Peyer's patch (tissue), 4 donors: ENCODE measurements around the gene SLC26A1. TPM values are rescaled to one million over a fixed set of nuclear protein-coding genes. Genes with fewer than 3 reads are reported as not detected.

ENCODE experiments used
- DNase-seq, 3 donors: peaks; one replicate each; pipeline ENCODE4 v3.0.0-alpha.2; 2017 to 2019
- H3K27ac ChIP-seq, 4 donors: fragments of 200-600 bp; sonication (generic); one replicate each; pipeline ENCODE4 v1.5.1; 2016 to 2019
- H3K27me3 ChIP-seq, 2 donors: fragments of 200-600 bp; sonication (generic); one replicate each; pipeline ENCODE4 v1.5.1; 2019
- H3K36me3 ChIP-seq, 3 donors: fragments of 200-600 bp; sonication (generic); one replicate each; pipeline ENCODE4 v1.5.1; 2016 to 2019
- H3K4me1 ChIP-seq, 4 donors: fragments of 200-600 bp; sonication (generic); one replicate each; pipeline ENCODE4 v1.5.1; 2016 to 2019
- H3K4me3 ChIP-seq, 4 donors: fragments of 200-600 bp; sonication (generic); 1 replicate in 3 of 4; 2 replicates in 1 of 4; pipeline ENCODE4 v1.5.1; 2016 to 2019; ENCODE audit warnings: mild to moderate bottlenecking in 1 of 4
- H3K9me3 ChIP-seq, 4 donors: fragments of 200-600 bp; sonication (generic); one replicate each; pipeline ENCODE4 v1.5.1; 2016 to 2019; ENCODE audit warnings: mild to moderate bottlenecking in 1 of 4
- POLR2A ChIP-seq, 2 donors: fragments of 450-650 bp; IDR thresholded peaks; one replicate each; pipeline ENCODE4 v1.5.1; 2017; ENCODE audit warnings: antibody characterized with exemption in 2 of 2, mild to moderate bottlenecking in 2 of 2, moderate library complexity in 2 of 2
- total RNA-seq, 4 donors: library from RNA; depleted of rRNA; stranded (reverse); fragments of >200 nt; gene quantifications; one replicate each; pipeline ENCODE4 v1.1.0, GENCODE V29; 2016
- TF ChIP-seq, protein P1 (sequence below), 6 experiments: fragments of 450-650 bp in 4 of 6; fragments of 200-600 bp in 2 of 6; sonication (generic) in 1 of 6; IDR thresholded peaks; one replicate each; pipeline ENCODE4 v1.5.1; 2017 to 2019; ENCODE audit warnings: antibody characterized with exemption in 6 of 6, mild to moderate bottlenecking in 3 of 6, moderate library complexity in 1 of 6

SLC26A1 gene
- total RNA-seq, 4 donors from 2014 or later, result 0.83 to 35.7 (median 24.3) TPM

DNA sequence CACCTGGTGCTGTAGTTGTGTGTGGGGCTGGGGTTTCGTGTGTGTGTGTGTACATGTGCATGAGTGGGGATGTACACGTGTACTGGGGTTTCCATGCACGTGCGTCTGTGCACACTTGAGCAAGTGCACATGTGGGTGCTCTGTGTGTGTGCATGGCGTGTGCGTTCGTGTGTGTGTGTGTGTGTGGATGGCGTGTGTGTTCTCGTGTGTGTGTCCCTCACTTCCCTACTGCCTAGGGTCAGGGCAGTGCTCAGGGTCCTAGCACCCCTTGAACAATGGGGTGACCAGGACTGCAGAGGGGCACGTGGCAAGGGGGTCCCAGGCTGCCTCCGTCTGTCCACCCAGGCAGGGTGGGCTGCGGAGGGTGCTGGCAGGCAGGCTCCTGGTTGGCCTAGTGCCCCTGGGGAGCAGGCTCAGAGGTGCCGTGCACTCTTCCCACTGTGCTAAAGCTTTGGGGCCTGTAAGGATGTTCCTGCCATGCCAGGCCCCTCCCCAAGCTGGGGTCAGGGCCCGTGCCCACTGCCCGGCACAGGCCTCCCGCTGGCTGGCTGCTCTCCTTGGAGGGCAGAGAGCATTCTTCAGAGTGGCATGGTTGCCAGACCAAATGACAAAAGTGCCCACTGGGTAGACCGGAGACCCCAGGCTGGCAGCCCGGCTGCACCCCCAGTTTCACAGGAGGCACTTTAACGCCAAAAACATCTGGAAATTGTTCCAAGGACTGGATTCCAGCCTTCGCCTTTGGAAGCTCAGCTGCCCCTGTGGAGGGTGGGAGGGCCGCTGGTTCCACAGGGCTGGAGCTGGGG lies 47.3 kb upstream of the SLC26A1 start:
- no peak for DNase-seq
- no peaks in the 10 kb centered on the region for H3K27me3 ChIP-seq
- no peak overlapping the region for H3K4me3 ChIP-seq
- H3K9me3 ChIP-seq, result no peaks in the 10 kb centered on the region
- TF ChIP-seq, protein P1, sequence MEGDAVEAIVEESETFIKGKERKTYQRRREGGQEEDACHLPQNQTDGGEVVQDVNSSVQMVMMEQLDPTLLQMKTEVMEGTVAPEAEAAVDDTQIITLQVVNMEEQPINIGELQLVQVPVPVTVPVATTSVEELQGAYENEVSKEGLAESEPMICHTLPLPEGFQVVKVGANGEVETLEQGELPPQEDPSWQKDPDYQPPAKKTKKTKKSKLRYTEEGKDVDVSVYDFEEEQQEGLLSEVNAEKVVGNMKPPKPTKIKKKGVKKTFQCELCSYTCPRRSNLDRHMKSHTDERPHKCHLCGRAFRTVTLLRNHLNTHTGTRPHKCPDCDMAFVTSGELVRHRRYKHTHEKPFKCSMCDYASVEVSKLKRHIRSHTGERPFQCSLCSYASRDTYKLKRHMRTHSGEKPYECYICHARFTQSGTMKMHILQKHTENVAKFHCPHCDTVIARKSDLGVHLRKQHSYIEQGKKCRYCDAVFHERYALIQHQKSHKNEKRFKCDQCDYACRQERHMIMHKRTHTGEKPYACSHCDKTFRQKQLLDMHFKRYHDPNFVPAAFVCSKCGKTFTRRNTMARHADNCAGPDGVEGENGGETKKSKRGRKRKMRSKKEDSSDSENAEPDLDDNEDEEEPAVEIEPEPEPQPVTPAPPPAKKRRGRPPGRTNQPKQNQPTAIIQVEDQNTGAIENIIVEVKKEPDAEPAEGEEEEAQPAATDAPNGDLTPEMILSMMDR (IDR thresholded peaks at IDR 0.05), result no peak
- no peak for TF ChIP-seq POLR2A (IDR thresholded peaks at IDR 0.05)
- H3K27ac ChIP-seq, result no peak overlapping the region
- H3K36me3 ChIP-seq, result no peaks in the 10 kb centered on the region
- H3K4me1 ChIP-seq, result peaks cover 0 to 31% (median 0%) of the 10 kb centered on the region in 4 donors

DNA sequence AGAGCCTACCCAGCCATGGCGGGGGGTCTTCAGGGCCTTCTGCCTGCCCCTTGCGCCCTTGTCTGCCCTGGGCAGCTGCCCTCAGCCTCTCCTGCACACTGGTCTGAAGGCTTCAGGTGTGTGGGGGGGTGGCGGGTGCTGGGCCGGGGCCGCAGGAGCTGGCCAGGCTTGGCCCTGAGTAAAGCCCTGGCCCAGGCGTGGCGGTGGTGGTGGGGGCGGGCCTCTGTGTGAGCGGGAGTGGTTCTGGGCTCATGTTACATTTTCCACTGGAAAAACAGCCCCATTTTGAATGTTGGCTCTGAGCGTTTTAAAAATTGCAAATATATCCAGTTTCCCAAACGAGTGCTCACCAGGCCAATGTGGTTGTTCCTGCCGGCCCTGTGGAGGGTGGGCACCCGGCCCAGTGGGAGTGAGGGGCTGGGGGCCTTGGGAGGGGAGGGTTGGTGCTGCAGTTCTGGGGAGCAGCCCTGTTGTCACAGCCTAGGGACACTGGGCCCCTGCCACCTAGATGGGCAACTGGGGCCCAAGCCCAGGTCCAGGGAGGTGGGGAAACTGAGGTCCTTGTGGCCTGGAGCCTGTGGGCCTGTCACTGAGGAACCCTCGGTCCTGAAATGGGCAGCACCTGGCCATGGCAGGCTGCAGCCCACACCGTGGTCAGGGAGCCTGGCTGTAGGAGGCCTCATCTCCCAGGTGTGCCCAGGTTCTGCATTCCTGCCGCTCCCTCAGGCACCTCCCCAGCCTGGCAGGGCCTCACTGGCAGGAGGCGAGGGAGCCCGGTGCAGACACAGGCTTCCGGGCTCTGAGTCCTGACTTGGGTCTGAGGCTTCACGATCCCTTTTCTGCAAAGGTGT lies 46.5 kb upstream of the SLC26A1 start:
- no peak for TF ChIP-seq POLR2A (IDR thresholded peaks at IDR 0.05)
- Histone ChIP-seq H3K4me3 (no peak overlapping the region), H3K27me3 (no peaks in the 10 kb centered on the region), H3K4me1 (peaks cover 0 to 31% (median 0%) of the 10 kb centered on the region in 4 donors), H3K9me3 (no peaks in the 10 kb centered on the region), H3K27ac (no peak overlapping the region), H3K36me3 (no peaks in the 10 kb centered on the region)
- DNase-seq, result no peak

DNA sequence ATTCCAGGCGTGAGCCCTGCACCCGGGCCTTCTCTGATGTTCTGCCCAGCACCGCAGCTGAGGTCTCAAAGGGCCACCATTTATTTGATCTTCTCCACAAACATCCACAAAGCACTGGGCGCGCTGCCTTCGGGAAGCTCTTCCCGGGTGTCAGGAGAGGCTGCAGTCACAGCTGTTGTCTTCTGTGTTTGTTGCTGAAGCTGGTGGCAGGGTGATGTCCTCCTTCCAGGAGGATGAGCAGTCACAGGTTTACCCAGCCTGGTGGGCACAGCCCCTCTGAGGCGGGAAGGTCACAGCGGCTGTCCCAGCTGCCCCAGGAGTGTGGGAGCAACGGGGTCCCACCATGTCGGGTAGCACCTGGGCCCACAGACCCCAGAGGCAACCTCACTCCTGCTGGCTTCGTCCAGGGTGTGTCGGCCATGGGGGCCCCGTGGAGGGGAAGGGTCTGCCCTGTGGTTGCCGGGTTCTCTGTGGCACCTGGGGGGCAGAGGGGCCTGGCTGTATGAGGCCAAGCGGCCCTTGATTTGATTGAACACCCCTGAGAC lies 45.8 kb upstream of the SLC26A1 start:
- H3K4me1 ChIP-seq, result peaks cover 0 to 31% (median 0%) of the 10 kb centered on the region in 4 donors
- DNase-seq, result no peak
- H3K27ac ChIP-seq, result no peak overlapping the region
- H3K9me3 ChIP-seq, result no peaks in the 10 kb centered on the region
- H3K27me3 ChIP-seq, result no peaks in the 10 kb centered on the region
- no peak overlapping the region for H3K4me3 ChIP-seq
- no peak for TF ChIP-seq POLR2A (IDR thresholded peaks at IDR 0.05)
- TF ChIP-seq, protein P1 (IDR thresholded peaks at IDR 0.05), result no peak
- H3K36me3 ChIP-seq, result no peaks in the 10 kb centered on the region

DNA sequence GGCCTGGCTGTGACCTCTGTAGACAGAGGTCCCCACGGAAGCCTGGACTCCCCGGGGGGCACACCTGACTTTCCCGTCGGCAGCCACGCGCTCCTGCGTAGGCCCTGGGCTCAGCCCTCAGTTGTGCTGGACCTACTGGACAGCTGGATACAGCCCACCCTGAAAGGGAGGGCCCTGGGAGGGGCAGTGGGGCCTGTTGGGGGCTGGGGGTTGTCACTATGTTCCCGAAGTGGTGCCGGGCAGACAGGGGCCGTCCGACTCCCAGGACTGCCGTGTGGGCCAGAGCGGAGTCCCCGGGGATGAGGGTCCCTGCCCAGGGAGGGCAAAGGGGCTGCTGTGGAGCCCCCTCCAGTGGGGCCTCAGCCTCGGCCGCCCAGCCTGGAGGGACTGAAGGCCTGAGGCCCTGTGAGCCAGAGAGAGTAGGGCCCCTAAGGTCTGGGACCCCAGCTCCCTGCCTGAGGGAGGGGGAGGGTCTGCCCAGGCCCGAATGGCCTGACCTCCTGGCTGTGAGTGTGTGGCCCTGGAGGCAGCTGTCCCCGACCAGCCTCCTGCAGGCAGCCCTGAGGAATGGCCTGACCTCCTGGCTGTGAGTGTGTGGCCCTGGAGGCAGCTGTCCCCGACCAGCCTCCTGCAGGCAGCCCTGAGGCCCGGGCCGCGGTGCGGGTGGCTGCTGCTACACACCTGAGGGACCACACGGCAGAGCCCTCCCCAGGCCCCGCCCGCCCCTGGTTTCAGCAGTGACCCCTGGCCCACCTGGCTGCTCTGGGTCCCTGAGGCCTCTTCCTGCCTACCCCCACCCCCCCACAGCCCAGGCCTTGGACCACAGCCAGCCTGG lies 44.0 kb upstream of the SLC26A1 start:
- no peak overlapping the region for H3K27ac ChIP-seq
- no peaks in the 10 kb centered on the region for H3K36me3 ChIP-seq
- TF ChIP-seq, protein P1 (IDR thresholded peaks at IDR 0.05), result no peak
- TF ChIP-seq POLR2A (IDR thresholded peaks at IDR 0.05), result no peak
- no peaks in the 10 kb centered on the region for H3K27me3 ChIP-seq
- DNase-seq, result no peak
- H3K4me3 ChIP-seq, result no peak overlapping the region
- peaks cover 0 to 24% (median 0%) of the 10 kb centered on the region in 4 donors for H3K4me1 ChIP-seq
- no peaks in the 10 kb centered on the region for H3K9me3 ChIP-seq

DNA sequence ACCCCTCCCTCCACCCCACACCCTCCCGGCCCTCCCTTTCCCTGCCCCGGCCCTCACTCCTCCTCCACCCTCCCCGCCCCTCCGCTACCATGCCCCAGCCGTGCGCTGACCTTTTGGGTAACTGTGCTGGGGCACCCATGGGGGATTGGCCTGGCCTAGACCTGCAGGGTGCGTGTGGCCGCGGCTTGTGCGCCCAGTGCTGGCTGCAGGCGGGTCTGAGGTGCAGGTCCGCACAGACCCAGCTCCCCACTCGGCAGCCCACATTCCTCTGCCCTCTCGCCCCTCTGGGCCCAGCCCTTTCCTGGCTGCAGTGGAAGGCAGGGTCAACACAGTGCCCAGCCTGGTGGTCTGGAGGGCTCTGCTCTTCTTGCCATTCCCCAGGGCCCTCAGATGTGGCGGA lies 42.9 kb upstream of the SLC26A1 start:
- H3K36me3 ChIP-seq, result no peaks in the 10 kb centered on the region
- DNase-seq, result no peak
- H3K27ac ChIP-seq, result no peak overlapping the region
- H3K4me3 ChIP-seq, result no peak overlapping the region
- peaks cover 0 to under 1% (median 0%) of the 10 kb centered on the region in 4 donors for H3K9me3 ChIP-seq
- no peaks in the 10 kb centered on the region for H3K27me3 ChIP-seq
- TF ChIP-seq, protein P1 (IDR thresholded peaks at IDR 0.05), result no peak
- TF ChIP-seq POLR2A (IDR thresholded peaks at IDR 0.05), result no peak
- peaks cover 0 to 13% (median 0%) of the 10 kb centered on the region in 4 donors for H3K4me1 ChIP-seq
